K562 (cell line): ENCODE measurements around the gene TNFRSF11A.

Experiments
- CHD2 ChIP-seq: IDR thresholded peaks from 2 replicates; pipeline ENCODE4 v1.6.1; 2011; ENCODE audit warnings: low read depth, low read length
- CTBP1 ChIP-seq: fragments of 450-650 bp; IDR thresholded peaks from 2 replicates; pipeline ENCODE4 v1.6.1; 2016; ENCODE audit warnings: borderline replicate concordance
- EZH2 ChIP-seq: IDR thresholded peaks from 2 replicates; pipeline ENCODE4 v1.6.1; 2012; ENCODE audit warnings: low read depth, mild to moderate bottlenecking, inconsistent platforms, low read length, borderline replicate concordance
- MAX ChIP-seq: sonication (generic); formaldehyde crosslinking; IDR thresholded peaks from 2 replicates; pipeline ENCODE4 v1.9.0; 2022; ENCODE audit warnings: mild to moderate bottlenecking, missing genetic modification reagents
- RB1 ChIP-seq: fragments of 450-650 bp; IDR thresholded peaks from 2 replicates; pipeline ENCODE4 v1.6.1; 2017; ENCODE audit warnings: low read depth, mild to moderate bottlenecking
- STAG1 ChIP-seq: sonication (generic); formaldehyde crosslinking; IDR thresholded peaks from 2 replicates; pipeline ENCODE4 v1.5.0; 2020; ENCODE audit warnings: missing genetic modification reagents, borderline replicate concordance
- ZBTB5 ChIP-seq: fragments of 450-650 bp; IDR thresholded peaks from 2 replicates; pipeline ENCODE4 v1.6.1; 2017; ENCODE audit warnings: antibody characterized with exemption
- ZKSCAN8 ChIP-seq: fragments of 200-800 bp; sonication (Bioruptor generic); IDR thresholded peaks from 2 replicates; pipeline ENCODE4 v1.6.1; 2016; ENCODE audit warnings: missing genetic modification characterization, missing compliant biosample characterization
- ZSCAN29 ChIP-seq: fragments of 450-650 bp; IDR thresholded peaks from 2 replicates; pipeline ENCODE4 v1.6.1; 2017

- TF ChIP-seq EZH2 = no peak
- TF ChIP-seq ZKSCAN8 (CRISPR knock-in tag) = no peak
- TF ChIP-seq MAX (CRISPR knock-in tag) = no peak
- TF ChIP-seq ZBTB5 = no peak
- no peak for TF ChIP-seq RB1
- no peak for TF ChIP-seq ZSCAN29
- TF ChIP-seq CTBP1 = no peak
- TF ChIP-seq STAG1 (CRISPR knock-in tag) = no peak
- no peak for TF ChIP-seq CHD2
Measured at GRCh38 chr18:62420513-62421209, 95.6 kb downstream of the TNFRSF11A start.
